Measurements from ENCODE around the gene FSIP1.

FSIP1 gene

GRCh38 chr15:39645138-39645975 is 137.3 kb downstream of the FSIP1 start:
- no peak for DNase-seq (ENCODE audit: low spot score)

GRCh38 chr15:39644136-39644535 is 138.5 kb downstream of the FSIP1 start:
- no peak for DNase-seq (ENCODE audit: low spot score)

DNA sequence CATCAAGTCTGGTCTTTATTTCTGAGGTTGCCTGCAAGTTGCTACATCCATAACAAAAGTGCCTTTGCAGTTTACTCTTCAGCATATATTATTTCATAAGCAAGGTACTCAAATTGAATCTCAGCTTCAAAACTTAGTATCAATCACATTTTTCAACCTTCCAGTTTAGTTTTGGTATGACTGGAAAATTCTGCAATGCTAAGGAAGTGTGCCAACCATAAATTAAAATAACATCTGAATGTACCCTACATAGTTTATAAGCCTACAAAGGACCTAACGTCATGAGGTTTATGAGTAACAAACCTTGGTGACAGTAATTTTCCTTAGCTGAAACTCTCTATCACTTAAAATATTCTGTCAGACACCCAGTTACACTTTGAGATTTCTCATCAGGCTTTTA is 138.9 kb downstream of the FSIP1 start:
- no peak for DNase-seq (ENCODE audit: low spot score)

DNA sequence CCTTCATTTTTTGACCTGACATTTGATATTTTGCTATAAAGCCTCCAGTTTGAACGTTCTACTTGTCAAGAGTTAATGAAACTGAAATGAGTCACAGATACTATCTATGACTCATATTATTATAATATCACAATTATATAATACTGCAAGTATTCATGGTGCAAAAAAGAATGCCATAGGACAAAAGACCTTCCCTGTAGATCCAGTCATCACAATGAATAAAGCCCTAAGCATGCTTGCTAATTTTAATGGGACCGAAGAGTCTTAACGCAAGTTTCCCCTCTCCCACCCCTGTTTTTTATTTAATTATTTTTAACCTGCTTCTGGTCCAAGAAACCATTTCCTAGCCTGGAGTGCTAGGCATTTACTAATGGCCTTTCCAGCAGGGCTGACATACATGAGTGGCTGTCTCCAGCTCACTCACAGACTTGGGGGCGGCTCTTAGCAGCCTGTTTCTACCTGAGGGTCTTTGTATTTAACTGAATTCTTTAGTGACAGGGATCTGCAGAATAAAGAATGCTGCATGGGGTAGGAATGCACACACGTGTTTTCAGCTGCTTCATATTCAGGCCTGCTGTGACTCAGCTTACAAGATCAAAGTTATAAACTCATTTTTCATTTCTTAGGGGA is 140.5 kb downstream of the FSIP1 start:
- no peak for DNase-seq (ENCODE audit: low spot score)

GRCh38 chr15:39641191-39641889 is 141.3 kb downstream of the FSIP1 start:
- no peak for DNase-seq (ENCODE audit: low spot score)

DNA sequence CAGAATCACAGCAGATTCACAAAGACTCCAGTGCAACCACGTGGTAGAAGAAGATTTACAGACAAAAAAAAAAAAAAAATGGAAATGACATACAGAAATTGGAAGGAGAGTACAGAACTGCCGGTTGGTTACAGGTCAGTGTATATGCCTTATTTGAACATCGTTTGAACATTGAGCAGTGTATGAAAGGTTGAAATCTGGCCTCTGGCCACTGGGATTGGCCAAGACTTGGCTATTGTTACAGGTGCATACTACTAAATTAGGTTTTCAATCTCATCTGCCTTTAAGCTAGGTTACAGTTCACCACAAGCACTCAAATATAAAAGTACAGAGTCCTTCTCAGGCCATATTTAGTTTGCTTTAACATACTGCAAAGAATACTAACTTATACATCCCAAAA is 142.0 kb downstream of the FSIP1 start:
- no peak for DNase-seq (ENCODE audit: low spot score)

DNA sequence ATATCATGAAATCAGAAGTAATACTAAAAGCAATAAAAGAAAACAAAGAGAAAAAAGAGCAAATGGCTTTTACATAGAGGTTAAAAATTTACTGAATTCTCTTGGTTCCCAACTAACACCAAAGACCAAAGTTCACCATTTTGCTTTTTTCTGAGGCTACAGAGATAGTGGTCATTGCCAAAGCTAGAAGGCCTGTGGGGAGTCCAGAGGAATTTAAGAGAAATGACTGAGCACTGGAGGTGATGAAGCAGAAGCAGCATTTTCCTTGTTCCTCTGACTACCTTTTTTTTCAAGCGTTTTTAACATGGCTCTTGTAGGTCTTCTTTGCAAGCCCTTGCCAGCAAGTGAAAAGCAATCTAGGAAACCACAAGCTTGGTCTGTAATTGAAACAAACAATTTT is 143.6 kb downstream of the FSIP1 start:
- no peak for DNase-seq (ENCODE audit: low spot score)

- DNase-seq (ENCODE audit: low spot score): no peak
These were observed 144.6 kb downstream of the FSIP1 start for GRCh38 chr15:39638041-39638440.

GRCh38 chr15:39631357-39631756 is 151.3 kb downstream of the FSIP1 start:
- DNase-seq (ENCODE audit: low spot score): no peak

GRCh38 chr15:39629906-39630305 is 152.7 kb downstream of the FSIP1 start:
- DNase-seq (ENCODE audit: low spot score): no peak

- DNase-seq (ENCODE audit: low spot score): no peak
These were observed 153.3 kb downstream of the FSIP1 start for GRCh38 chr15:39629371-39629770.

DNA sequence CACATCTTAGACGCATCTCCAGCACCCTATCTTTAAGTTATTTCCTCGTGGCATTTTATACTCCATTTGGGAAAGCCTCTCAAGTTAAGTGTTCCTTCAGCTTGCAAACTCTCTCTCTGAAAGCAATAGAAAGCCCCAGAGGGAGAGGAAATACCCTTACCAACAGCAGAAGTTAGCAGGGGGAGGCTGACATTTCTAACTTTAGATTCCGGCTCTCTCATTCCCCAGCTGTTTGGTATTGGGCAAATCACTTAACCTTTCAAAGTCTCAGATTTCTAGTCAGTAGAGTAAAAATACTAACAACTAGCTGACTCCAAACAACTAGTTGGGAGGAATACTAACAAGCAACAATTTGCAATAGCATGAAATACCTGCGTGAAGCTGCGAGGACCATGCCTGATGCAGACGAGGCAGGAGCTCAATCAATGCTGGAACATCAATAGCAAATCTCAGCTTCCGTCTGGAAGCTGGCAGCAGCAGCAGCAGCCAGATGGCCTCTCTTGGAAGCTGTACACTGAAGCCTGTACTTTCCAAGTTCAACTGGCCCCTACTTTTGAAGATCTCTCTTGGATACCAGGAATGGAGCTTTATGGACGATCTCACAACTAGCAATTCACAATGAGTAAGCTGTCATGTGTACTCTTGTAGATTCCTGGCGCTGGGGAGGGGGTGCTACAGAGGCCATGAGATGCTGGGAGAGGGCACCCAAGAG is 153.9 kb downstream of the FSIP1 start:
- DNase-seq (ENCODE audit: low spot score): no peak

- no peak for DNase-seq (ENCODE audit: low spot score)
These were observed 154.5 kb downstream of the FSIP1 start for GRCh38 chr15:39628144-39628508.

DNA sequence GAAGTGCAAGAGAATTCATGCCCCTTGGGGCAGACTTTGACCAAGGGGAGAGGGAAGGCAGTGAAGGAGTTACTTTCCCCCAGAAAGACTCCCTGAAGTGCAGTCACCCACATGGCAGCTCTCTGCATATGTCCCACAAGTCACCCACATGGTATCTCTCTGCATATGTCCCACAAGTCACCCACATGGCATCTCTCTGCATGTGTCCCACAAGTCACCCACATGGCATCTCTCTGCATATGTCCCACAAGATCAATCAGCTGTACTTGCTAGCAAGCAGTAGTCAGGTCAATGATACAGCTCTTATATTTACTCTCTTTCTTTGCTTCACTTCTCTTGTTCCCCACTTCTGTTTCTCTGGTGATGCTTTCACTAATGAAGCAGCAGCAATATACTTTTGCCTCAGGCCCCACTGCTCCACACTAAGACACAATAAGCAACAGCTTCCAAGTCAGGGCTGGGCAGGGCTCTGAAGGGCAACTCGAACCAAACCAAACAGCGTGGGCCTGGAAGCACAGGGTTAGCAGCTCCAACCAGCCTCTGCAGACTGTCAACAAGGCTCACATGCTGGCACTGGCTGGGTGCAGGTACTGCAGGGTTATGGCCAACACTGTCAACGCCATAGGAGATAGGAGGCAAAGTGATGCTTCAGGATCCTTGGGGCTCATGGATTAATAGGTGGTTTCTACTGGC is 155.0 kb downstream of the FSIP1 start:
- peak; percentile 46 for DNase-seq (ENCODE audit: low spot score)

GRCh38 chr15:39625856-39626255 is 156.8 kb downstream of the FSIP1 start:
- DNase-seq (ENCODE audit: low spot score): no peak

GRCh38 chr15:39625451-39625850 is 157.2 kb downstream of the FSIP1 start:
- DNase-seq (ENCODE audit: low spot score): no peak

DNA sequence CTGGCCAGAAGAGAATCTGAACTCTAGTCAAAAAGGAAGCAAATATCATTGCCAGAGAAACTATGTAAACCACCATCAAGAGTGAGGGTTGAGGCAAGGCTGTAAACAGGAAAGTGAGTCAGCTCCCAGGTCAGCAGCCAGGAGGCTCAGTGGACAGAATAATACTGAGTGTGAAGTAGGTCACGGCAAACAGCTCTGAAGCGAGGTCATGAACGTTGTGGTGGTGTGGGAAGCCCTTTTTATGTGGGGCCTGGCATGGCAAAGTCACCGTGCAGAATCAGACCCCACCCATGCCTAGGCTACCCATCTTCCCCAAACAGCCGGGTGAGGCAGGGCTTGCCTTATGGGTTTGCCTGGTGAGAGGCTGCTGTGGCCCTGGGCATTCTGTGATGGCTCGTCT is 157.8 kb downstream of the FSIP1 start:
- DNase-seq (ENCODE audit: low spot score): no peak

- no peak for DNase-seq (ENCODE audit: low spot score)
These were observed 159.1 kb downstream of the FSIP1 start for GRCh38 chr15:39623529-39623931.

GRCh38 chr15:39622660-39623516 is 159.8 kb downstream of the FSIP1 start:
- DNase-seq (ENCODE audit: low spot score): no peak

- DNase-seq (ENCODE audit: low spot score): peak; percentile 35
These were observed 160.7 kb downstream of the FSIP1 start for GRCh38 chr15:39621976-39622375.

GRCh38 chr15:39621210-39621609 is 161.4 kb downstream of the FSIP1 start:
- no peak for DNase-seq (ENCODE audit: low spot score)
